ENCODE data around the gene WWC1.
A peak's percentile ranks its signal among the peaks of the same experiment; 100 is the strongest.

The WWC1 gene

GRCh38 chr5:168314735-168315411 lies 23.4 kb downstream of the WWC1 start:
- no peak overlapping the region for H3K4me3 ChIP-seq (ENCODE audit: low read depth, low read length)
- peak; percentile 67 for DNase-seq (ENCODE audit: low read depth)
- TF ChIP-seq CTCF (conservative IDR thresholded peaks at IDR 0.05; ENCODE audit: low read depth, low read length) = no peak

- no peak for TF ChIP-seq CTCF (conservative IDR thresholded peaks at IDR 0.05; ENCODE audit: low read depth, low read length)
- no peak overlapping the region for H3K4me3 ChIP-seq (ENCODE audit: low read depth, low read length)
- DNase-seq (ENCODE audit: low read depth) = no peak
Measured at GRCh38 chr5:168315416-168316138, 24.1 kb downstream of the WWC1 start.

- no peak overlapping the region for H3K4me3 ChIP-seq (ENCODE audit: low read depth, low read length)
- TF ChIP-seq CTCF (conservative IDR thresholded peaks at IDR 0.05; ENCODE audit: low read depth, low read length) = no peak
- no peak for DNase-seq (ENCODE audit: low read depth)
Measured at GRCh38 chr5:168316139-168316578, 24.7 kb downstream of the WWC1 start.

- no peak for DNase-seq (ENCODE audit: low read depth)
- no peak overlapping the region for H3K4me3 ChIP-seq (ENCODE audit: low read depth, low read length)
- TF ChIP-seq CTCF (conservative IDR thresholded peaks at IDR 0.05; ENCODE audit: low read depth, low read length) = no peak
Measured at GRCh38 chr5:168317096-168317520, 25.7 kb downstream of the WWC1 start.

GRCh38 chr5:168317521-168318147 lies 26.2 kb downstream of the WWC1 start:
- no peak for TF ChIP-seq CTCF (conservative IDR thresholded peaks at IDR 0.05; ENCODE audit: low read depth, low read length)
- DNase-seq (ENCODE audit: low read depth) = peak; percentile 92
- H3K4me3 ChIP-seq (ENCODE audit: low read depth, low read length) = no peak overlapping the region

GRCh38 chr5:168318240-168318639 lies 26.8 kb downstream of the WWC1 start:
- no peak for DNase-seq (ENCODE audit: low read depth)
- no peak overlapping the region for H3K4me3 ChIP-seq (ENCODE audit: low read depth, low read length)
- TF ChIP-seq CTCF (conservative IDR thresholded peaks at IDR 0.05; ENCODE audit: low read depth, low read length) = no peak
